Thyroid gland (tissue), 4 donors: ENCODE data around the gene ROS1.

ENCODE experiments used
- POLR2A ChIP-seq, 2 donors: fragments of 450-650 bp; IDR thresholded peaks; one replicate each; pipeline ENCODE4 v1.6.1; 2017; ENCODE audit warnings: antibody characterized with exemption in 2 of 2, mild to moderate bottlenecking in 2 of 2, moderate library complexity in 1 of 2
- TF ChIP-seq, protein P1 (sequence below), 6 experiments: fragments of 200-600 bp in 3 of 6; fragments of 450-650 bp in 3 of 6; sonication (generic) in 3 of 6; IDR thresholded peaks; one replicate each; pipeline ENCODE4 v1.5.1; 2016 to 2019; ENCODE audit warnings: antibody characterized with exemption in 6 of 6, mild to moderate bottlenecking in 2 of 6, inconsistent platforms in 1 of 6, moderate library complexity in 1 of 6

DNA sequence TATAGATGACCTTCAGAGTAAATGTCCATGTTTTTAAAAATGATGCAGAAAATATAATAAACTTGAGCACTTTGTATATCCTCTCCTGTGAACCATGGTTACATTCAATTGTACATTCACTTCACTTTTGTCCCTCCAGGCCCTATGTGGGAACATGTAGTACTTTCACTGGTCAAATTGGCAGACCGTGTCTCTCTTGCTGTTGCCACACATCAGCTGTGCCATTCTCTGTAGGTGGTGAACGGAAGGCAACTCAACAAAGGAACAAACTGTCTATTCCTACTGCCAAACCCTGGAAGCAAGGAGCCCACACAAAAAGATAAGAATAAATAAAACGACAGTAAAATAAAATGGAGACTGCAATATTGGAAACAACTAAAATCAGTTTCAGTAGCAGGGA, 2.0 kb downstream of the ROS1 start:
- TF ChIP-seq, protein P1, sequence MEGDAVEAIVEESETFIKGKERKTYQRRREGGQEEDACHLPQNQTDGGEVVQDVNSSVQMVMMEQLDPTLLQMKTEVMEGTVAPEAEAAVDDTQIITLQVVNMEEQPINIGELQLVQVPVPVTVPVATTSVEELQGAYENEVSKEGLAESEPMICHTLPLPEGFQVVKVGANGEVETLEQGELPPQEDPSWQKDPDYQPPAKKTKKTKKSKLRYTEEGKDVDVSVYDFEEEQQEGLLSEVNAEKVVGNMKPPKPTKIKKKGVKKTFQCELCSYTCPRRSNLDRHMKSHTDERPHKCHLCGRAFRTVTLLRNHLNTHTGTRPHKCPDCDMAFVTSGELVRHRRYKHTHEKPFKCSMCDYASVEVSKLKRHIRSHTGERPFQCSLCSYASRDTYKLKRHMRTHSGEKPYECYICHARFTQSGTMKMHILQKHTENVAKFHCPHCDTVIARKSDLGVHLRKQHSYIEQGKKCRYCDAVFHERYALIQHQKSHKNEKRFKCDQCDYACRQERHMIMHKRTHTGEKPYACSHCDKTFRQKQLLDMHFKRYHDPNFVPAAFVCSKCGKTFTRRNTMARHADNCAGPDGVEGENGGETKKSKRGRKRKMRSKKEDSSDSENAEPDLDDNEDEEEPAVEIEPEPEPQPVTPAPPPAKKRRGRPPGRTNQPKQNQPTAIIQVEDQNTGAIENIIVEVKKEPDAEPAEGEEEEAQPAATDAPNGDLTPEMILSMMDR (IDR thresholded peaks at IDR 0.05), result no peak
- no peak for TF ChIP-seq POLR2A (IDR thresholded peaks at IDR 0.05)
